ENCODE results near the gene TUBB. TPM values are rescaled to one million over a fixed set of nuclear protein-coding genes. Genes with fewer than 3 reads are reported as not detected.

Gene TUBB
- total and polyA plus RNA-seq, 2 of the 4 experiments (the other 2 are of a cell fraction) = 1,401 to 2,004 TPM

DNA sequence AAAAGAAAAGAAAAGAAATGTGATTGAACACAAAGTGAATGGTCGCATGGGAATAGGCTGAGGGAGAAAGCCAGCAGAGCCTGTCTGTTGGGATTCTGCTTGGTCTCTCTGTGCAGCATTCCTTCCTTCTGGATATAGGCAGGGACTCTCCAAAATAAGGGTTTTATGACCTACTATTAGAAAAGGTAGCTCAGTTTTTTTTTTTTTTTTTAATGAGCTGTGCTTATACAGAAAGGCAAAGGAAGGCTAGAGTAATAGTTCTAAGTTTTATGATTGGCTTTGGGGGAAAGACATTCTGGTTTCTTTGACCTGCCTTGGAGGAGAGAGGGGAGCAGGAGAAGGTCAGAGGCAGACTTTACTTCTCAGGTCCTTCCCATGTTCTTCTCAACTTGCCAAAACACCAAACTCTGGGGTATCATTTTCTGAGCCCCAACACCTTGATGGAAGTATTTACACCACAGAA is 43.0 kb downstream of the TUBB start:
- ATAC-seq (ENCODE audit: low read depth) (no peak), DNase-seq (no peak)
- Histone ChIP-seq H3K9me1 (ENCODE audit: insufficient read depth, low read length) (peaks cover 27% of the 10 kb centered on the region), H2BK120ac (ENCODE audit: low read depth, low read length) (peak overlapping the region; percentile 92), H4K20me1 (ENCODE audit: insufficient read depth, low read length) (peaks cover 5% of the 10 kb centered on the region; the same call in 1 of the 2 replicates), H4K5ac (ENCODE audit: low read depth, low read length) (peak overlapping the region; percentile 89), H3K79me1 (ENCODE audit: low read depth in 1 of 2, low read length in 2 of 2) (peaks cover 0 to 29% of the 10 kb centered on the region in 2 experiments; a peak in 2 of 4 replicates), H2BK20ac (ENCODE audit: low read depth, low read length) (peak overlapping the region; percentile 68), H3K14ac (replicated peaks; ENCODE audit: low read depth, low read length) (peak overlapping the region; percentile 73), H3K4me1 (ENCODE audit: control insufficient read depth, insufficient read depth, low read length) (peaks cover 22% of the 10 kb centered on the region), H2AK5ac (ENCODE audit: low read depth, low read length) (peak overlapping the region; percentile 58), H3K9ac (ENCODE audit: low read depth, low read length) (peak overlapping the region; percentile 51; the same call in 1 of the 2 replicates), H2BK5ac (ENCODE audit: low read depth, low read length, poor library complexity, severe bottlenecking) (peak overlapping the region; percentile 89), H2BK15ac (ENCODE audit: low read depth, low read length) (peak overlapping the region; percentile 60), H3K56ac (ENCODE audit: extremely low read depth, insufficient read depth, low read length) (peak overlapping the region; percentile 13), H3K18ac (ENCODE audit: low read depth, low read length) (peak overlapping the region; percentile 90), H2AK9ac (replicated peaks; ENCODE audit: low read depth, low read length, poor library complexity) (no peak overlapping the region), H3K4ac (ENCODE audit: low read depth, low read length) (peak overlapping the region; percentile 90), H3K4me3 (ENCODE audit: insufficient read depth, low read depth, low read length) (no peak overlapping the region), H4K8ac (ENCODE audit: low read depth in 2 of 2, low read length in 2 of 2) (peak overlapping the region; percentile 85 to 88), H2AFZ (replicated peaks; ENCODE audit: low read length, poor library complexity) (peak overlapping the region; percentile 16), H3K27ac (ENCODE audit: insufficient read depth, low read length) (peak overlapping the region; percentile 90; the same call in 1 of the 2 replicates), H3K9me3 (ENCODE audit: control insufficient read depth, insufficient read depth, low read length) (no peaks in the 10 kb centered on the region), H3K36me3 (ENCODE audit: control insufficient read depth, insufficient read depth, low read length) (no peaks in the 10 kb centered on the region), H3K27me3 (ENCODE audit: control insufficient read depth, insufficient read depth, low read length) (no peaks in the 10 kb centered on the region), H3K23ac (ENCODE audit: low read depth, low read length) (peak overlapping the region; percentile 8; the same call in 1 of the 2 replicates), H3K4me2 (ENCODE audit: low read depth, low read length) (no peak overlapping the region), H4K91ac (ENCODE audit: insufficient read depth, low read depth, low read length) (peak overlapping the region; percentile 86)
- TF ChIP-seq RAD21 (IDR thresholded peaks at IDR 0.05; ENCODE audit: low read length) = no peak
- TF ChIP-seq BHLHE40 (IDR thresholded peaks at IDR 0.05; ENCODE audit: low read depth, low read length) = no peak
- no peak for TF ChIP-seq USF2 (IDR thresholded peaks at IDR 0.05; ENCODE audit: low read depth, low read length)
- TF ChIP-seq MAZ (IDR thresholded peaks at IDR 0.05; ENCODE audit: borderline replicate concordance, low read depth, low read length) = no peak
- no peak for TF ChIP-seq SMC3 (IDR thresholded peaks at IDR 0.05; ENCODE audit: low read depth, low read length)
- no peak for TF ChIP-seq CEBPB (IDR thresholded peaks at IDR 0.05; ENCODE audit: low read depth, low read length)
- no peak for TF ChIP-seq ELK1 (IDR thresholded peaks at IDR 0.05; ENCODE audit: borderline replicate concordance, low read depth, low read length)
- TF ChIP-seq RCOR1 (IDR thresholded peaks at IDR 0.05; ENCODE audit: insufficient replicate concordance, low read length) = no peak
- TF ChIP-seq NFE2L2 (IDR thresholded peaks at IDR 0.05; ENCODE audit: low read depth, low read length) = no peak
- TF ChIP-seq FOS (IDR thresholded peaks at IDR 0.05; ENCODE audit: low read depth, low read length) = no peak
- no peak for TF ChIP-seq POLR2A (IDR thresholded peaks at IDR 0.05; ENCODE audit: low read depth, low read length)
- TF ChIP-seq CHD1 (IDR thresholded peaks at IDR 0.05; ENCODE audit: low read depth, low read length) = no peak
- no peak for TF ChIP-seq MXI1 (IDR thresholded peaks at IDR 0.05; ENCODE audit: borderline replicate concordance, low read depth, low read length)
- no TSS peak for BruUV-seq (replicated peaks)
- CTCF ChIA-PET = no interaction called here
- dilution Hi-C loops (cut with HindIII; ENCODE audit: low sequenced_read_pairs, unreplicated experiment) (no loop called here), intact Hi-C loops (cut with micrococcal nuclease) (no loop called here), in situ Hi-C loops (cut with MboI; ENCODE audit: low sequenced_read_pairs) (no loop called here)
- POLR2A ChIA-PET (ENCODE audit: unreplicated experiment) = interaction anchor here (1.1 kb wide), 1 partner anchor 16 kb away, joined by 7 read pairs; no protein-coding TSS in a partner anchor
- WGBS, 2 experiments (ENCODE audit: extremely low coverage in 2 of 2, insufficient read length in 1 of 2) = no CpG with 5 or more reads among the region's 1 CpG
